ENCODE measurements around the gene PON2. TPM values are rescaled to one million over a fixed set of nuclear protein-coding genes. Genes with fewer than 3 reads are reported as not detected.

Gene PON2
- total RNA-seq, 2 experiments from 2014 or later, result 3.3 to 4.2 TPM

DNA sequence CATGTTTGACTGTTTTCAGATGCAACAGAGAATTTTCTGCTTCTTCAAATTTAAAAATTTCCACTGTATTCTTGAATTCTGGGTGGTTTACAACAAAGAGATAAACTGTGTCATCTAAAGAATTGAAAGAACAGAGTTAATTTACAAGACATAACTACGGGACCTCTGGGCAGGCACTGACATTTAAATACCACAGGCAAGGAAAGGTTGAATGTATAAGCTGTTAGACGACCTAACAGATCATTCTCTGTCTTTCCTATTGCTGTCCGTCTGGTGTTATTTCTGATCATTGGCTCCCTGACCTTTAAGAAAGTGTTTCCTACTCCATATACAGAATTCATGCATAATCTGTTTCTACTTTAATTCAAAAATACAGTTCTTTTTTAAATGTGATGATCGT lies 23.2 kb downstream of the PON2 start:
- POLR2A ChIA-PET, result no interaction called here
- H3K4me1 Mint-ChIP-seq, result no peaks in the 10 kb centered on the region
- H3K27me3 Mint-ChIP-seq, result no peaks in the 10 kb centered on the region
- H3K9me3 Mint-ChIP-seq, result no peaks in the 10 kb centered on the region
- no peak for DNase-seq
- H3K4me3 Mint-ChIP-seq, result no peak overlapping the region
- no peak overlapping the region for H3K27ac Mint-ChIP-seq
- no peaks in the 10 kb centered on the region for H3K36me3 Mint-ChIP-seq (ENCODE audit: low read depth)
- CTCF ChIA-PET, result interaction anchor here (1.1 to 2.1 kb wide), 2 partner anchors 9 to 10 kb away, joined by 4 to 5 read pairs; no protein-coding TSS in a partner anchor

DNA sequence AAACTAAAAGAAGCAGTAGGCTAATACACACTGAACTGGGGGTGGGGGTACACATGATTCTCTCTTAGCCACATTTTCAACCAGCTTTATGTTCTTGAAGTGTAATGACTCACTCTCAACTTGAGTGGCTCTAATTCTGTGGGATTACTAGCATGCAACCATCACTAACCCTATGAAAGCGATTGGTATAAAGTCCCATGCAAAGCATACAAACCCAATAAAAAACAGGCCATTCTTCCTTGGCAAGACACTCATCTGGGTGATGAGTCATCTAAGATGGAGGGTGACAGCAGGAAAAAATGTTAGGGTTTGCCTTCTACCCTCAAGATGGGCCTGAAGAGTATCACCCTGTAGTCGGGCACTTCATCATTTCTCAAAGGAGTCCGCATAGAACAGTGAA lies 23.8 kb downstream of the PON2 start:
- ChIA-PET POLR2A (no interaction called here), CTCF (interaction anchor here (2.1 kb wide), 1 partner anchor 9 kb away, joined by 5 read pairs; no protein-coding TSS in a partner anchor)

DNA sequence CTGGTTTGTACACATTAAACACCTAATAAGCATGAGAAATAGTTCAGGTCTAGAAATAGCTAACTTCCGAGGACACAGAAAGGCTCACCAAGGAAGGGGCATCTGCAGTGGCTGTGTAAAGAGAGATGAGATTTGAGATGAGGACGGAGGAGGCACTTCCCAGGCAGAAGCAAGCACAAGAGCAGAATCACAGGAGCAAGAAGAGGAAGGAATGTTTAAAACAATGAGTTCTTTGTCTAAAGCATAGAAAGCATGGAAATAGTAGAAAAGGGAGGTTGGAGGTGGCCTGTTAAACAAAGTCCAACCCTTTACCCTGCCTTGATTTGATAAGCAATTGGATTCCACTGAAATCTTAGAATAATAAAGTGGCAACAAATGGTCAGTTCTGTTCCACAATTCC lies 27.1 kb downstream of the PON2 start:
- Mint-ChIP-seq H3K4me1 (no peaks in the 10 kb centered on the region), H3K27ac (no peak overlapping the region), H3K9me3 (no peaks in the 10 kb centered on the region), H3K36me3 (ENCODE audit: low read depth) (no peaks in the 10 kb centered on the region), H3K4me3 (no peak overlapping the region), H3K27me3 (no peaks in the 10 kb centered on the region)
- ChIA-PET CTCF (no interaction called here), POLR2A (no interaction called here)
- no peak for DNase-seq

More for the DNA sequence above, 23.8 kb downstream of the PON2 start:
- Mint-ChIP-seq H3K27me3 (no peaks in the 10 kb centered on the region), H3K4me3 (no peak overlapping the region), H3K27ac (no peak overlapping the region), H3K4me1 (no peaks in the 10 kb centered on the region), H3K36me3 (ENCODE audit: low read depth) (no peaks in the 10 kb centered on the region), H3K9me3 (no peaks in the 10 kb centered on the region)
- DNase-seq, result no peak

DNA sequence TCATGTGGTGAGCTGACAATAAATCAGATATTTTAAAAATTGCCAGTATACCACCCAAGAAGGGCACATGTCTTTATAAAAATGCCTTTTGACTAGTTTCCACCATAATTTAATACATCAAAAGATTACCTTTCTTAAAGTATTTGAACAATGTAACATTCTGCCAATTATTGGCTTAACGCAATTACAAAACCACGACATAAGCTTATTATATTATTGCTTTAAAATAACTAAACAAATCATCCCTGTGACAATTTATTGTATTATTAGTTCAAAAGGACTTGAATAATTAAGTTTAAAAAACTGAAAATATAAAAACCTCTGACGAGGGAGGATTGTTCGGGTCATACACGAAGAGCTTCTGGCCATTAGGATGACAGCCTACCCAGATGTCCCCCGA lies 29.0 kb downstream of the PON2 start:
- CTCF ChIA-PET, result no interaction called here
- Mint-ChIP-seq H3K36me3 (ENCODE audit: low read depth) (no peaks in the 10 kb centered on the region), H3K27ac (no peak overlapping the region), H3K4me1 (no peaks in the 10 kb centered on the region), H3K27me3 (peaks cover 3% of the 10 kb centered on the region), H3K9me3 (no peaks in the 10 kb centered on the region), H3K4me3 (no peak overlapping the region)
- POLR2A ChIA-PET, result no interaction called here
- no peak for DNase-seq

DNA sequence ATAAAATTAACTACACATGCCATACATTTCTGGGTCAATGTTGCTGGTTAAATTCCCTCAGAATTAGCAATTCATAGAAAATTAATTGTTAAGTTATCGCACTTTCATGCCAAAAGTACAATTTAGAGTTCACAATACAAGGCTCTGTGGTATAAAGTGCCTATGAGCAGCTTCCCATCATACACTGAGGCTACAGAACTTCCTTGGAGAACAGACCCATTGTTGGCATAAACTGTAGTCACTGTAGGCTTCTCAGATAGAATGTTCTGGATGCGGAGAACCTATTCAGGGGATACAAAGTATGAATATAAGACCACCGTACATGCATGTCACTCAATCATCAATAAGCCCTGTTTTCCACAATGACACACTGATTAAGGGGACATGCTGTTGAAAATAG lies 29.6 kb downstream of the PON2 start:
- DNase-seq, result no peak
- POLR2A ChIA-PET, result no interaction called here
- Mint-ChIP-seq H3K9me3 (no peaks in the 10 kb centered on the region), H3K27me3 (peaks cover 3% of the 10 kb centered on the region), H3K4me1 (no peaks in the 10 kb centered on the region), H3K36me3 (ENCODE audit: low read depth) (no peaks in the 10 kb centered on the region), H3K27ac (no peak overlapping the region), H3K4me3 (no peak overlapping the region)
- CTCF ChIA-PET, result no interaction called here

DNA sequence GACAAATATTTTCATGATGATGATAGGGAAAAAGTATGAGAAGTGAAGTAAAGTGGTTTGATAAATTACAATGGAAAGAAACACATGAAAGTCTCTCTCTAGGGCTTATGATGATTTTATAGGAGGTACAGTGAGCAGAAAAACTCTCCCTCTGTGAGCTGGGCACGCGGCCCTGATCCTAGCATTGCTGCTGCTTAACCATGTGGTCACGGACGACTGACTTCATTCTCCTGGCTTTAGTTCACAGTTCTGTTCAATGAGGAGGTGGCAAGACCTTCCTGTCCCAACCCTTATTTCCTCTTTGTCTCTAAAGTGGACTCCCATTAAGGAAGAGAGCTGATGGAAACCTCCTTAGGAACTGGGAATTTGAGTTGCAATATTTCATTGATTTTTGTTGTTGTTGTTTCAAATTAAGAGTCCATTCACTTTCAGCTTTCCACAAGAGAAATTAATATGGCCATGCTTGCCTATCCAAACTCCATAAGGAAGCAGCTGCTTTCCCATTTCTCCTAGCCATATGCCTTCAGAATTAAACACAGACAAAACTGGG lies 30.4 kb downstream of the PON2 start:
- no peaks in the 10 kb centered on the region for H3K4me1 Mint-ChIP-seq
- H3K9me3 Mint-ChIP-seq, result no peaks in the 10 kb centered on the region
- H3K4me3 Mint-ChIP-seq, result no peak overlapping the region
- CTCF ChIA-PET, result no interaction called here
- POLR2A ChIA-PET, result no interaction called here
- H3K36me3 Mint-ChIP-seq (ENCODE audit: low read depth), result no peaks in the 10 kb centered on the region
- DNase-seq, result no peak
- H3K27ac Mint-ChIP-seq, result no peak overlapping the region
- peaks cover 3% of the 10 kb centered on the region for H3K27me3 Mint-ChIP-seq

DNA sequence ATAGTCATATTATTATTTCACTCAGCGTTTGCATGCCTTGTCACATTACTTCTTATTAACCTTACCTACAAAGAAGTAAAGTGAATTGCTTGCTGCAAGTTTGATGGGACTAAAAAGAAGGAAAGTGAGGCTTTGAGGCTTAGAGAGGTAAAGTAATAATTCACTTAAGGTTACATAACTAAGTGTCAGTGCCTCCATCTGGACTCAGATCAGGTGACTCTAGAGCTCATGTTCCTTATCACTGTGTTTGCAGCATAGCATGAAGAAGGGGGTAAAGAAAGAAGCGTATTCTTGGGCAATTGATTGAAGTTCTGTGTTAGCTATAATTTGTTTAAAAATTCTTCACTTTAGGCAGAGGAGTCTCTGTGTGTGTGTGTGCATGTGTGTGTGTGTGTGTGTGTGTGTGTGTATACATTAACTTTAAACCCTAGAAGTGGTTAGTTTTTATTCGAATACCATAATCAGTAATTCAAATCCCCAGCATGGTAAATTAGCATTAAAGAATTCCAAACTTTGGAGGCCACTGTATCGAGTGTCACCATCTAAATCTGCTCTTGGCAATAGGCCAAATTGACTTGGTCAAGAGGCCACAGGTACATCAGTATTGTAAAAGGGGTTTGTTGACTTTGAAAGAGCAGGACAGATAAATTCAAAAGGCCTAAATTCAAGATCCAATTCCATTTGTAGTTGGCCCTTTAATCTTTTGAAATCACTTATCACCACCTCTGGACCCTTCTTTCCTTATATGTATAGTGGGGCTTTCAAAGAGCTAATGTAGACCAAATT lies 36.5 kb downstream of the PON2 start:
- POLR2A ChIA-PET, result no interaction called here
- Mint-ChIP-seq H3K27me3 (peaks cover 30% of the 10 kb centered on the region), H3K4me1 (peaks cover 5% of the 10 kb centered on the region), H3K4me3 (no peak overlapping the region), H3K36me3 (ENCODE audit: low read depth) (no peaks in the 10 kb centered on the region), H3K9me3 (no peaks in the 10 kb centered on the region), H3K27ac (no peak overlapping the region)
- no peak for DNase-seq
- CTCF ChIA-PET, result no interaction called here

DNA sequence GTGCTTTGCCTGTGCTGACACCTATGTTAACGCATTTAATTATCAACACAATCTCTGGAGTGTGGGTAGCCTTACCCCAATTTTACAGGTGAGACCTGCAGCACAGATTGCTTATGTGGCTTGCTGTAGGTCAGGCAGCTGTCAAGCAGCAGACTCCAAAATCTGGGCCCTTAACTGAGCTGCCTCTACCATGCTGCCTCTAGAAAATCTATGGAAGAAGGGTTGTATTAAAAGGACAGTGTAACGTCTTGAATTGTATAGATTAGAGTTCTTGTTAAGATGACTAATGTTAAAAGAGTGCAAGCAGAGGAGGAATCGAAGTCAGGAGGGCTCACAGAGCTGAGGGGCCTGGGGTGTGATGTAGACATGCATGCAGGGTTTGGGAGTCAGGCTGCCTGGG lies 37.4 kb downstream of the PON2 start:
- Mint-ChIP-seq H3K27me3 (peaks cover 33% of the 10 kb centered on the region), H3K36me3 (ENCODE audit: low read depth) (no peaks in the 10 kb centered on the region), H3K4me3 (peak overlapping the region; percentile 64), H3K9me3 (no peaks in the 10 kb centered on the region), H3K4me1 (peaks cover 5% of the 10 kb centered on the region), H3K27ac (no peak overlapping the region)
- ChIA-PET CTCF (no interaction called here), POLR2A (no interaction called here)
- DNase-seq, result no peak

DNA sequence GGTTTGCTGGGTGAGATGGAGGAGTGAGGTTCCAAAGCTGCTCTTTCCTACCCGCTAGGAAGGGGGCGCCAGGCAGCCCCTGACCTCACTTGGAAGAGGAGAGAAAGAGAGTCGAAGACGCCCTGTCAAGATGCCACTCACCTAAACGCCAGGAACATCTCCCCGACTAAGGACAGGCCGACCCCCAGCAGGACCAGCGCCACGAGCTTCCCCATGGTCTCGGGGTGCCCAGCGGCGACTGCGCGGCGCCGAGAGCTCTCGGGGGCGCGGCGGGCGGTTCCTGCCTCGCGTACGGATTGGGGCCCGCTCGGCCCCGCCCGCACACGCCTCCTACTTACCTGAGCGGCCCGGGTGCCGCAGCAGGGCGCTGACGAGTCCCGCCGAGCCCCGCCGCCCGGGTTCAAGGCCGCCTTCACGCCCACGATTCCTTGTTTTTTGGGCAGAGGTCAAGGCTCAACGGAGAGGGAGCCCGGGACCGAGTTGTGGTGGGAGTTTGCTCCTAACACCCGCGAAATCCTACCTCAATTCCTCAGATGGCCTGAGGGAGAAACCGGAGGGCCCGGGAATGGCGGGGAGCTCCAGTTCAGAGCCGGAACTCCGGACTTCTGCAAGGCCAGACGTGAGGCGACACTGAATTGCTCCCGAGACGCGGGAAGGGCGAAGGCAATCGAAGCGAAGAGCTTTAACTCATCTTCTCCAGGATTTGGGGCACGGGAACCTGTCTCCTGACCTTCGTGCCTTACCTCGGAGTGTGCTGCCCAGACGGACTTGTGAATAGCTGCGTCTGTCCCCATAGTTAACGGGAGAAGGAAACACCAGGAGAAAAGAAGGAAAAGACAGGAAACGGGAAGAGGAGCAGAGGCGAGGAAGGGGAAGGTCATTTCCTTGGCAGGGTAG lies 38.4 kb downstream of the PON2 start, which contains the start of gene PON3:
PON3 (minus strand) TSS at position 240 of the 897 bp plus-strand sequence; CDS start at position 215, 25 bp downstream.
- ChIA-PET CTCF (interaction anchor here (0.6 to 1.3 kb wide), 3 partner anchors 69 to 213 kb away, joined by 3 to 4 read pairs (median 3); no protein-coding TSS in a partner anchor), POLR2A (no interaction called here)
- peak within 1 kb of the TSS; percentile 64 for H3K4me3 Mint-ChIP-seq
- H3K4me1 Mint-ChIP-seq, result peaks cover 5% of the 10 kb centered on the region
- peaks cover 33% of the 10 kb centered on the region for H3K27me3 Mint-ChIP-seq
- no peak within 1 kb of the TSS for H3K27ac Mint-ChIP-seq
- no peaks in the 10 kb centered on the region for H3K36me3 Mint-ChIP-seq (ENCODE audit: low read depth)
- peak; percentile 13 for DNase-seq
- no peaks in the 10 kb centered on the region for H3K9me3 Mint-ChIP-seq

DNA sequence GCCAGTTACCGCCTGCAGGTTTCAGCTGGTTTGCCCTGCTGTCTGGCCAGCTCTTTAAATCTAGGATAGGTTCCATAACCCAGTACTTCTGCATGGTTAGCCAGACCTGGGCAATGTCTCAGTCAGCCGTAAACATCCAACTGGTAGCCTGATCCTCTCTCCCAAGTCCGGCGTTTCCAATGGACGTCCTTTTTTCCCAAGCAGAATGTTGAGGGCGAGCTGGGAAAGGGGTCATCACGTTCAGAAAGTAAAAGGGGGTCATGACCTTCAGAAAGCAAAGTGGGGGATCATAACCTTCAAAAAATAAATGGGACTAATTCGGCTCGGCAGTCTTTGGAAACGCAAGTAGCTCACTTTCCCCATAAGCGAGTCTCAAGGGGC lies 39.1 kb downstream of the PON2 start:
- no peak for DNase-seq
- POLR2A ChIA-PET, result no interaction called here
- peak overlapping the region; percentile 64 for H3K4me3 Mint-ChIP-seq

DNA sequence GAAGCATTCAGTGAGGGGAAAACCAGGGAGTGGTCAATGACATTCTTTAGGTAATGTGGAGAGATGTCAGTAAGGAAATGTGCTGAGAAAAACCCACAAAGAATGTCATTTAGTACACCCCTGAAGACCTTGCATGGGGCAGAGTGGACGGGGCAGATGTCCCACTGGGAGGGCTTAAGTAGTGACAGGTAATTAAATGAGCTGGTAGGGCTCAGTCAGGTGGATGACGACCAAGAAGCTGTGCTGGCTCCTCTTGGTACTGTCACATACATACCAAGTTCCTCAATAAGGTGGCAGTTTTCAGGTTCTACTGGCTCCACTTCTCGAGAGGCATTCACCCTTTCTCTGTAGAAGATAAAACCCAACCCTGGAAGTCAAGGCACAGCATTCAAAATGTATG lies 40.5 kb downstream of the PON2 start:
- Mint-ChIP-seq H3K9me3 (no peaks in the 10 kb centered on the region), H3K4me3 (no peak overlapping the region), H3K27ac (no peak overlapping the region), H3K36me3 (ENCODE audit: low read depth) (no peaks in the 10 kb centered on the region), H3K4me1 (peaks cover 5% of the 10 kb centered on the region), H3K27me3 (peaks cover 33% of the 10 kb centered on the region)
- CTCF ChIA-PET, result interaction anchor here (1.2 kb wide), 1 partner anchor 19 kb away, joined by 4 read pairs; no protein-coding TSS in a partner anchor
- no peak for DNase-seq
- POLR2A ChIA-PET, result no interaction called here

More for the DNA sequence above, 39.1 kb downstream of the PON2 start:
- CTCF ChIA-PET, result interaction anchor here (0.6 to 1.3 kb wide), 2 partner anchors 70 to 81 kb away, joined by 3 to 4 read pairs; no protein-coding TSS in a partner anchor
- Mint-ChIP-seq H3K27ac (no peak overlapping the region), H3K4me1 (peaks cover 5% of the 10 kb centered on the region), H3K9me3 (no peaks in the 10 kb centered on the region), H3K27me3 (peaks cover 32% of the 10 kb centered on the region), H3K36me3 (ENCODE audit: low read depth) (no peaks in the 10 kb centered on the region)

DNA sequence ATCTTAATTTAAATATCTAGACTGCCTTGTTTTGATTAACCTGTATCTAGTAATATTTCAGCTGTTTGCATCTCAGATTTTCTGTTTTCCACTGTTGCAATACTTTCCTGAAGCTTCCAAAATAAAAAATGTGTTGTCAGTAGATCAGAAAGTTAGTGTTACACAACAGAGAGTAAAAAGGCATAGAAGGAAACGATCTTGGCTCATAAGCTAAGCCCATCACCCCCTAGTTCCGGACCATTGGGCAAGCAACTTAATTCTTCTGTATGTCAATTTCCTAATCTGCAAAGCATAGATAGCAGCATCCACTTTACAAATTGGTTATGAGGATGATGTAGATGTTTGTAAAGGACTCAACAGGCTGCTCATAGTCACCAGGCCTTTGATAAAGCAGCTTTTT lies 43.1 kb downstream of the PON2 start:
- Mint-ChIP-seq H3K9me3 (no peaks in the 10 kb centered on the region), H3K4me3 (no peak overlapping the region), H3K27ac (no peak overlapping the region), H3K27me3 (peaks cover 29% of the 10 kb centered on the region), H3K4me1 (peaks cover 3% of the 10 kb centered on the region), H3K36me3 (ENCODE audit: low read depth) (no peaks in the 10 kb centered on the region)
- CTCF ChIA-PET, result interaction anchor here (0.6 to 1.0 kb wide), 2 partner anchors 18 to 97 kb away, joined by 3 read pairs; no protein-coding TSS in a partner anchor
- no peak for DNase-seq
- POLR2A ChIA-PET, result no interaction called here

DNA sequence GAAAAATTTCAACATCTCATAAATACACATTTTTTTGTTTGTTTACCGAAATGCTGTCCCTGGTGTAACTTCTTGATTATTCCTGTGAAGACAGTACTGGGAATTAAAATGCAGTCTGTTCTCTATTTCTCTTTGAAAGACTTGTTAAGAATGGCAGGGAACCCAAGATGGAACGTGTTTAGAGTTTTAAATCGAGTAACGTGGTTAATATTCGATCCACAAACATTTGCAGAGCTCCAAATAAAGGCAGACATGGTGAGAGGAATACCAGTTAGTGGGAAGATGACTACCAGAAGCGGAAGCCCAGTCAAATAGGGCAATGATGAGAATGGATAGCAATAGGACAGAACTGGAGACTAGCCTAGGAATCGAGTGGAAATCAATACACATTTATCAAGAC lies 45.3 kb downstream of the PON2 start:
- H3K4me1 Mint-ChIP-seq, result no peaks in the 10 kb centered on the region
- CTCF ChIA-PET, result interaction anchor here (0.6 kb wide), 1 partner anchor 45 kb away, joined by 3 read pairs; the partner anchor contains the start of gene PON2
- H3K36me3 Mint-ChIP-seq (ENCODE audit: low read depth), result no peaks in the 10 kb centered on the region
- no peak overlapping the region for H3K4me3 Mint-ChIP-seq
- peaks cover 24% of the 10 kb centered on the region for H3K27me3 Mint-ChIP-seq
- no peak overlapping the region for H3K27ac Mint-ChIP-seq
- POLR2A ChIA-PET, result no interaction called here
- no peak for DNase-seq
- peaks cover 6% of the 10 kb centered on the region for H3K9me3 Mint-ChIP-seq
